DMS 273 (cell line): ENCODE measurements around the gene ANKRD55.
"Not testable (repeated sequence)": the region's sequence is repeated elsewhere in the genome, so short reads cannot be mapped to it uniquely, and the experiment has no call there.

Experiments used
- DNase-seq: peaks from one replicate; lab custom pipeline; 2025; ENCODE audit not compliant: unreplicated experiment; lab: John Stamatoyannopoulos, UW

Gene ANKRD55

GRCh38 chr5:56170557-56170956 is 62.6 kb downstream of the ANKRD55 start:
- DNase-seq, result no peak

GRCh38 chr5:56169949-56170348 is 63.2 kb downstream of the ANKRD55 start:
- DNase-seq, result no peak

- no peak for DNase-seq
Measured at GRCh38 chr5:56169281-56169680, 63.8 kb downstream of the ANKRD55 start.

GRCh38 chr5:56168066-56168478 is 65.1 kb downstream of the ANKRD55 start:
- no peak for DNase-seq

GRCh38 chr5:56167519-56167918 is 65.6 kb downstream of the ANKRD55 start:
- no peak for DNase-seq

- no peak for DNase-seq
Measured at GRCh38 chr5:56166671-56167385, 66.3 kb downstream of the ANKRD55 start.

GRCh38 chr5:56164376-56164775 is 68.8 kb downstream of the ANKRD55 start:
- no peak for DNase-seq

GRCh38 chr5:56161927-56162326 is 71.2 kb downstream of the ANKRD55 start:
- no peak for DNase-seq

GRCh38 chr5:56161439-56161823 is 71.7 kb downstream of the ANKRD55 start:
- DNase-seq, result no peak

GRCh38 chr5:56160723-56161438 is 72.2 kb downstream of the ANKRD55 start:
- peak; percentile 8 for DNase-seq

GRCh38 chr5:56159521-56159947 is 73.6 kb downstream of the ANKRD55 start:
- DNase-seq, result no peak

- no peak for DNase-seq
Measured at GRCh38 chr5:56158331-56158960, 74.7 kb downstream of the ANKRD55 start.

GRCh38 chr5:56157191-56157621 is 75.9 kb downstream of the ANKRD55 start:
- not testable (repeated sequence) for DNase-seq

- DNase-seq, result not testable (repeated sequence)
Measured at GRCh38 chr5:56156585-56157190, 76.4 kb downstream of the ANKRD55 start.

- no peak for DNase-seq
Measured at GRCh38 chr5:56155992-56156584, 77.0 kb downstream of the ANKRD55 start.

GRCh38 chr5:56154732-56155484 is 78.2 kb downstream of the ANKRD55 start:
- DNase-seq, result no peak

GRCh38 chr5:56152437-56152836 is 80.7 kb downstream of the ANKRD55 start:
- DNase-seq, result no peak

- DNase-seq, result not testable (repeated sequence)
Measured at GRCh38 chr5:56150756-56151155, 82.4 kb downstream of the ANKRD55 start.

GRCh38 chr5:56148453-56148971 is 84.6 kb downstream of the ANKRD55 start:
- DNase-seq, result no peak

GRCh38 chr5:56147659-56148230 is 85.4 kb downstream of the ANKRD55 start:
- DNase-seq, result no peak
